ENCODE results near the gene DBF4. TPM values are rescaled to one million over a fixed set of nuclear protein-coding genes. Genes with fewer than 3 reads are reported as not detected.
"Not testable (repeated sequence)": the region's sequence is repeated elsewhere in the genome, so short reads cannot be mapped to it uniquely, and the experiment has no call there.

DBF4 gene, protein sequence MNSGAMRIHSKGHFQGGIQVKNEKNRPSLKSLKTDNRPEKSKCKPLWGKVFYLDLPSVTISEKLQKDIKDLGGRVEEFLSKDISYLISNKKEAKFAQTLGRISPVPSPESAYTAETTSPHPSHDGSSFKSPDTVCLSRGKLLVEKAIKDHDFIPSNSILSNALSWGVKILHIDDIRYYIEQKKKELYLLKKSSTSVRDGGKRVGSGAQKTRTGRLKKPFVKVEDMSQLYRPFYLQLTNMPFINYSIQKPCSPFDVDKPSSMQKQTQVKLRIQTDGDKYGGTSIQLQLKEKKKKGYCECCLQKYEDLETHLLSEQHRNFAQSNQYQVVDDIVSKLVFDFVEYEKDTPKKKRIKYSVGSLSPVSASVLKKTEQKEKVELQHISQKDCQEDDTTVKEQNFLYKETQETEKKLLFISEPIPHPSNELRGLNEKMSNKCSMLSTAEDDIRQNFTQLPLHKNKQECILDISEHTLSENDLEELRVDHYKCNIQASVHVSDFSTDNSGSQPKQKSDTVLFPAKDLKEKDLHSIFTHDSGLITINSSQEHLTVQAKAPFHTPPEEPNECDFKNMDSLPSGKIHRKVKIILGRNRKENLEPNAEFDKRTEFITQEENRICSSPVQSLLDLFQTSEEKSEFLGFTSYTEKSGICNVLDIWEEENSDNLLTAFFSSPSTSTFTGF
- 10 to 100 TPM; 16.1 to 18.0 (median 16.8) TPM for polyA plus RNA-seq (ENCODE audit: insufficient read length in 3 of 3)
- long read RNA-seq, donor 1, partial matches to known transcripts, result 0 of 4 reads
- long read RNA-seq, donor 1, other reads (novel, unspliced or antisense), result 0 of 4 reads
- long read RNA-seq, donor 2, partial matches to known transcripts, result 0 of 4 reads
- long read RNA-seq, donor 2, other reads (novel, unspliced or antisense), result 0 of 4 reads
- long read RNA-seq, donor 3, partial matches to known transcripts, result 0 of 5 reads
- long read RNA-seq, donor 3, other reads (novel, unspliced or antisense), result 0 of 5 reads
- long read RNA-seq, donor 4, result 0 reads
- long read RNA-seq, donor 5, partial matches to known transcripts, result 0 of 3 reads
- long read RNA-seq, donor 5, other reads (novel, unspliced or antisense), result 0 of 3 reads
- long read RNA-seq, donor 6, partial matches to known transcripts, result 0 of 5 reads
- long read RNA-seq, donor 6, other reads (novel, unspliced or antisense), result 0 of 5 reads
- long read RNA-seq, donor 7, partial matches to known transcripts, result 0 of 6 reads
- long read RNA-seq, donor 7, other reads (novel, unspliced or antisense), result 0 of 6 reads
- long read RNA-seq, donor 8, partial matches to known transcripts, result 0 of 1 reads
- long read RNA-seq, donor 8, other reads (novel, unspliced or antisense), result 0 of 1 reads
- long read RNA-seq, donor 9, transcript DBF4-201 (12 exons, 3,907 nt), result major isoform, 5 of 7 reads
- long read RNA-seq, donor 9, partial matches to known transcripts, result 0 of 7 reads
- long read RNA-seq, donor 9, other reads (novel, unspliced or antisense), result 0 of 7 reads
- long read RNA-seq, donor 10, partial matches to known transcripts, result 0 of 1 reads
- long read RNA-seq, donor 10, other reads (novel, unspliced or antisense), result 0 of 1 reads
- long read RNA-seq, donor 11, partial matches to known transcripts, result 0 of 5 reads
- long read RNA-seq, donor 11, other reads (novel, unspliced or antisense), result 0 of 5 reads
- long read RNA-seq, donor 12, partial matches to known transcripts, result 0 of 5 reads
- long read RNA-seq, donor 12, other reads (novel, unspliced or antisense), result 0 of 5 reads
- long read RNA-seq, donor 13, partial matches to known transcripts, result 0 of 1 reads
- long read RNA-seq, donor 13, other reads (novel, unspliced or antisense), result 0 of 1 reads
- long read RNA-seq, donor 14, partial matches to known transcripts, result 0 of 3 reads
- long read RNA-seq, donor 14, other reads (novel, unspliced or antisense), result 0 of 3 reads
- long read RNA-seq, donor 15, partial matches to known transcripts, result 0 of 6 reads
- long read RNA-seq, donor 15, other reads (novel, unspliced or antisense), result 0 of 6 reads
- long read RNA-seq, donor 16, result 0 reads

- DNase-seq, result peak; percentile 92
These were observed at the start of gene DBF4, which contains the start of gene SLC25A40 for GRCh38 chr7:87876040-87876868. Gene DBF4 (plus strand): TSS chr7:87876493. CDS start chr7:87876733, 240 bp downstream. Gene SLC25A40 (minus strand): TSS chr7:87876360. CDS start chr7:87858727, 17,633 bp downstream.

GRCh38 chr7:87828383-87828782, 47.9 kb upstream of the DBF4 start:
- not testable (repeated sequence) for DNase-seq

- DNase-seq, result no peak
These were observed 45.2 kb upstream of the DBF4 start for GRCh38 chr7:87831097-87831496.

- DNase-seq, result no peak
These were observed 43.2 kb upstream of the DBF4 start for GRCh38 chr7:87833130-87833529.

GRCh38 chr7:87837597-87837996, 38.7 kb upstream of the DBF4 start:
- DNase-seq, result no peak

- no peak for DNase-seq
These were observed 25.3 kb upstream of the DBF4 start for GRCh38 chr7:87850836-87851593.

- no peak for DNase-seq
These were observed 24.0 kb upstream of the DBF4 start for GRCh38 chr7:87852306-87852705.

GRCh38 chr7:87853237-87853864, 22.9 kb upstream of the DBF4 start:
- DNase-seq, result no peak

DNA sequence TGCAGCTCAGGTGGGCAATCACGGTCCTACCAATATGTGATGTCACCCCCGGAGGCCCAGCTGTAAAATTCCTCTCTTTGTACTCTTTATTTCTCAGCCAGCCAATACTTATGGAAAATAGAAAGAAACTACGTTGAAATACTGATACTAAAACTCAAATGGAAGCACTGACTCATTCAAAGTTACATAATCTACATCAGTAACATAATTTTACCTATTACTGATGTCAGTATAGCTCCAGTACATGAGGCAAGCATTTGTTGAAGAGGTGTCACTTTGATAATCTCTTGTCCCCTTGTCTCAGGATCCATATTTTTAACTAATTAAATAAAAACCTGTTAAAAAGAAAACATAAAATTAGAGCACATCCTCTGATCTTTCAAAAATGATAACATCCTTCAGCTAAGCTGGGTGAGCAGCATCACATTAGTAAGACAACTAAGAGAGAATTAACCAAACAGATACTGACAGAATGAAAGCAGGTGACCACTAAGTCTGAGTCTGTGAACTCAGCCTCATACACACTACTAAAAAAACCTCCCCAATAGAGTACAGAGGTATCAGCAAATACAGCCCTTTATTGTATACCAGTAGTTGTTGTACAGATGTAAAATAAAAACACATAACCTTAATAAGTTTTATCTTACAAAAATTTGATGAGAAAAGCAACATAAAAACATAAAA, 17.7 kb upstream of the DBF4 start:
- no peak for DNase-seq

DNA sequence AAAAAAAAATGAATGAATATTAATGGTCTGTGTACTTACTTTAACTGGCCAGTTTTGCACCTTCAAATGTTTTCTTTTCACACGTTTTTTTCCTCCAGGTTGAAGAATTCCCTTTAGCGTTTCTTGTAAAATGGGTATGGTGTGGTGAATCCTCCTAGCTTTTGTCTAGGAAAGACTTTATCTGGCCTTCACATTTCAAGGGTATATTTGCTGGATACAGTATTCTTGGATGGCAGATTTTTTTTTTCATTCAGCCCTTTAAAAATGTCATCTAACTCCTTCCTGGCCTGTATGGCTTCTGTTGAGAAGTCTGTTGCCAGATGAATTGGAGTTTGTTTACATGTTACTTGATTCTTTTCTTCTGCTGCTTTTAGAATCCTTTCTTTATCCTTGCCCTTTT, 10.2 kb upstream of the DBF4 start:
- no peak for DNase-seq

DNA sequence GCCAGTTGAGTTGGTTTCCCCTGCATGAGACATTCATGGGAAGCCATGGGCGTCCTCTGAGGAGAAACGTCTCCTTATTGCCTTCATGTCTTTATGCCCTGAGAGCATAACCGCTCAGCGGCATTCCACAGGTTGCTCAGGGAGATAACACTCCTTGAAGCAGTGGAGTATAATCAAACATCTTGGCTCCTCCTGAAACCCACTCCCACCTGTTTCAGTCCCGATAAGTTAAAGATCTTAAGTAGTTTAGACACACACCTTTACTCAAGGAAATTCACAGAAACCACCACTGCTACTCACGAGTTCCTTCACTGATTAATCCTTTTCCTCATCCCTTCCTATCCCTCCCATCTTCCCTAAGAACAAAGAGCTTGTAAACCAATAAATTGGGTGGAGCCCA, 9.8 kb upstream of the DBF4 start:
- not testable (repeated sequence) for DNase-seq

DNA sequence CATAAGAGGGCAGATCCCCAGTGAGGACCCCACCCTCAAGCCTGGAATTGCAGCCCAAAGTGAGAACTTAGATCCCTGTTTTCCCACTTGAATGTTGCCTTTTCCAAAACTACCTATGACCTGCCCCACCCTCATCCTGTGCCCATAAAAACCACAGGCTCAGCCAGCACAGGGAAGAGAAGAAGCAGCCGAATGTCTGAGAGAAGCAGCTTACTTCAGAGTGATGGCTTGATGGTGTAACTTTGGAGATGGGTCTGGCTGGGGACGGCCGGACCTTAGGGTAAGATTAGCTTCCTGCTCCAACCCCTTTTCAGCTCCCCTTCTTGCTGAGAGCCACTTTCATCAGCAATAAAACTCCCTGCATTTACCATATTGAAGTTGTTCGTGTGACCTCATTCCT, 5.8 kb upstream of the DBF4 start:
- no peak for DNase-seq

DNA sequence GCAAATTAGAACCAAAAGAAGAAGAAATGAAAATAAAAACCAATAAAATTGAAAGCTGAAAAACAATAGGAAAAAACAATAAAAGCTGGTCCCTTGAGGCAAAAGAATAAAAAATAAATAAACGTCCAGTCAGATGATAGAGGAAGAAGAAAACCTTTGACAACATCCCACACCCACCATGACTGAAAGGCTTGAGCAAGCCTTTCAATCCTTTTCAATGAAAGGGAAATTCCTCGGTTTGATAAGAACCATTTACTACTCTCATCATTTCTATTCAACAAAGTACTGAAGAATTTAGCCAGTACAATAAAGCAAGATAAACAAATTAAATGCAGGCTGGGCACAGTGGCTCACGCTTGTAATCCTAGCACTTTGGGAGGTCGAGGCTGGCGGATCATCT, 3.9 kb upstream of the DBF4 start:
- no peak for DNase-seq

GRCh38 chr7:87873328-87873727, 3.0 kb upstream of the DBF4 start:
- DNase-seq, result not testable (repeated sequence)

DNA sequence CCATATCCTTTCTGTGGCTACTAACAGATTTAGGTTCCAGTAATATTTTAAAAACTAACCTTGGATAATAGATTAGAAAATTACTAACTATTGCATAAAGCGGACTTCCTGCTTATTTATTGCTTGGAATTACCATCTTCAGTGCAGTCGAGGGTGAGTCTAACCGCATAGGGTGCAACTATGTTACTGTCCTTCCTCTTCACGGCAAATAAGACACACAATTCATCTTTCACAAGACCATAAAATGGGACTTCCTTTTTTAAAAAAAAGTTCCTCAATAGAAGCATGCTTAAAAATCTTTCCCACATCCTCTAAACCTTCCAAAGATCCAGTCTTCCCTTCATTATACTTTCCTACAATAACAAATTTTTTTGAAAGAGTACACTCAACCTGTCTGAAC, 2.2 kb upstream of the DBF4 start:
- no peak for DNase-seq

DNA sequence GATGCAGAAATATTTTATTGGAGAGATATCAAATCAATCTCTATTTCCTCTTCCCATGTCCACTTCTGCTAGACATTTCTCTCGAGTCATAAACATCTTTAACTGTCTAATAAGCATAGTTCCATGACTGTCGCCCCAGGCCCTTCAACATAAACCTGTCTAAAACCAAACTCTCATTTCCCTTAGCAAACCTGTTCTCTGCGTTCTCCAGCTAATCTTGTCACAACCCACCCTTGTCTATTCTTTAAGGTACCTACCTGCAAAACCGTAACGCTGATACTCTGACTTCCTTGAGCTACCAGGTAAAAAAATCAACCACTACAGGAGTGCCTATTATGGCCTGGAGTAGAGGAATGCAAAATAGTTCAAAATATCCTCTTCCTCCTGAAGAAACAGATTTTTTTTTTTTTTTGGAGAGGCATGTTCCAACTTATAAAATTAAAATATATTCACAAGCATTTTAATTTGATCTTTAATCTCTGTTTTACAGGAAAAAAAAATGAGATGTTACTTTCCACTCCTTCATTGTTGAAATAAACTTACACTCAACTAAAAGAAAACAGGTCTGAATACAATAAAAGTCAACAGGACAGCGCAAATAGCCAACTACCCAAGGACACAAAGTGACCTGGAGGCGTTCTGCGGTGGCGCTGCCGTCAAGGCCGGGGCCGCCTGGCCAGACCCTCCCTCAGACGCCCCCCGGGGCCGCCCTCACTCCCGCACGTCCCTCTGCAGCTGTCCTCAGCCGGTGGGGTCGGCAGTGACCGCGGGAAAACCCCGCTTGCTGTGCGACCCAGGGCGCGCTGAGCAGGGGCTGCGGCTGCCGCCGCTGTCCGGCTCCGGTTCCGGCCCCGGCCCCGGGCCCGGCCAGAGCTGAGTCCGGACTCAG, 898 bp upstream of the DBF4 start:
- DNase-seq, result no peak
